GM19351 (cell line): ENCODE data around the gene PCK2.

Experiments
- ATAC-seq: cut with Tn5 transposase; IDR thresholded peaks from one replicate; pipeline ENCODE4 v1.9.1; 2021; ENCODE audit warnings: mild to moderate bottlenecking, moderate library complexity; ENCODE audit not compliant: unreplicated experiment

Gene PCK2

GRCh38 chr14:24074625-24075484 lies 19.3 kb upstream of the PCK2 start:
- no peak for ATAC-seq

GRCh38 chr14:24075485-24076301 lies 18.4 kb upstream of the PCK2 start:
- peak; percentile 62 for ATAC-seq

- ATAC-seq, result no peak
These were observed 17.9 kb upstream of the PCK2 start for GRCh38 chr14:24076302-24076601.

- no peak for ATAC-seq
These were observed 17.0 kb upstream of the PCK2 start for GRCh38 chr14:24077086-24077485.

- no peak for ATAC-seq
These were observed 16.0 kb upstream of the PCK2 start for GRCh38 chr14:24078146-24078545.

GRCh38 chr14:24079491-24080141 lies 14.5 kb upstream of the PCK2 start:
- no peak for ATAC-seq

- ATAC-seq, result no peak
These were observed 14.0 kb upstream of the PCK2 start for GRCh38 chr14:24080142-24080530.

GRCh38 chr14:24080888-24081738 lies 13.0 kb upstream of the PCK2 start:
- peak; percentile 89 for ATAC-seq

- no peak for ATAC-seq
These were observed 12.3 kb upstream of the PCK2 start for GRCh38 chr14:24081739-24082211.

GRCh38 chr14:24082411-24083080 lies 11.6 kb upstream of the PCK2 start:
- no peak for ATAC-seq

GRCh38 chr14:24083462-24083861 lies 10.6 kb upstream of the PCK2 start:
- ATAC-seq, result no peak

- no peak for ATAC-seq
These were observed 9.7 kb upstream of the PCK2 start for GRCh38 chr14:24084440-24084839.

GRCh38 chr14:24085215-24085614 lies 8.9 kb upstream of the PCK2 start:
- no peak for ATAC-seq

GRCh38 chr14:24086193-24086955 lies 7.7 kb upstream of the PCK2 start:
- no peak for ATAC-seq

- no peak for ATAC-seq
These were observed 7.1 kb upstream of the PCK2 start for GRCh38 chr14:24087004-24087403.

GRCh38 chr14:24088095-24088494 lies 6.0 kb upstream of the PCK2 start:
- no peak for ATAC-seq

GRCh38 chr14:24089890-24090289 lies 4.2 kb upstream of the PCK2 start:
- ATAC-seq, result no peak

GRCh38 chr14:24092110-24092504 lies 2.0 kb upstream of the PCK2 start:
- no peak for ATAC-seq

- no peak for ATAC-seq
These were observed 1.5 kb upstream of the PCK2 start for GRCh38 chr14:24092505-24093206.
